Endothelial cell of umbilical vein (primary cell): ENCODE data around the gene ACSBG1. TPM values are rescaled to one million over a fixed set of nuclear protein-coding genes. Genes with fewer than 3 reads are reported as not detected.
A peak's percentile ranks its signal among the peaks of the same experiment; 100 is the strongest.

Experiments
- BruUV-seq: library from RNA; stranded (reverse); fragments of 400-500 nt; replicated peaks from 2 replicates; lab custom pipeline; 2021; lab: Mats Ljungman, UMichigan
- CTCF ChIA-PET: fragments of 300-600, 350-600 bp; sonication (Branson Sonifier 250); formaldehyde crosslinking; loops from one replicate; lab custom pipeline; 2021; ENCODE audit warnings: antibody characterized with exemption, inconsistent platforms; lab: Charles Lee
- POLR2A ChIA-PET: fragments of 300-600, 350-600 bp; sonication (Branson Sonifier 250); formaldehyde crosslinking; loops from one replicate; lab custom pipeline; 2021; ENCODE audit warnings: antibody characterized with exemption, inconsistent platforms; lab: Charles Lee
- DNase-seq: peaks from one replicate; pipeline ENCODE4 v3.0.0-alpha.2; 2011; ENCODE audit warnings: low read depth, low spot score
- FAIRE-seq: peaks from 2 replicates; lab custom pipeline; 2011; peaks lifted over from hg19 to GRCh38; lab: Jason Lieb, UNC
- H2AFZ ChIP-seq: 2 replicates; pipeline ENCODE4 v1.6.0; 2012; ENCODE audit warnings: low read depth, low read length, control low read depth, inconsistent platforms
- H3K27ac ChIP-seq: 2 replicates; pipeline ENCODE4 v1.5.1; 2011; ENCODE audit warnings: low read depth, mild to moderate bottlenecking, control low read depth, low read length, moderate library complexity; ENCODE audit not compliant: insufficient read depth
- H3K27me3 ChIP-seq, 2 experiments: 2 replicates each; pipeline versions ENCODE4 v1.6.0 to v1.6.1; 2011; ENCODE audit warnings: low read length in 2 of 2, mixed read lengths in 1 of 2; ENCODE audit not compliant: control insufficient read depth in 2 of 2, insufficient read depth in 2 of 2
- H3K36me3 ChIP-seq, 2 experiments: 2 replicates in 1 of 2; 3 replicates in 1 of 2; pipeline ENCODE4 v1.5.1; 2011; ENCODE audit warnings: low read length in 2 of 2, mild to moderate bottlenecking in 1 of 2, moderate library complexity in 1 of 2; ENCODE audit not compliant: control insufficient read depth in 2 of 2, insufficient read depth in 2 of 2; ENCODE audit errors: extremely low read depth in 1 of 2
- H3K4me1 ChIP-seq: 3 replicates; pipeline ENCODE4 v1.5.1; 2011; ENCODE audit warnings: mild to moderate bottlenecking, low read length; ENCODE audit not compliant: control insufficient read depth, insufficient read depth; ENCODE audit errors: extremely low read depth
- H3K4me2 ChIP-seq: 2 replicates; pipeline ENCODE4 v1.6.1; 2011; ENCODE audit warnings: low read length, control low read depth, mixed read lengths; ENCODE audit not compliant: insufficient read depth
- H3K4me3 ChIP-seq, 3 experiments: fragments of 200-600 bp in 1 of 3; sonication (generic), shearing (Covaris generic) in 1 of 3; replicated peaks in 1 of 3; 2 replicates each; pipeline ENCODE4 v1.5.1; 2011 to 2016; ENCODE audit warnings: control low read depth in 3 of 3, low read length in 3 of 3, mild to moderate bottlenecking in 2 of 3, inconsistent platforms in 1 of 3, low read depth in 1 of 3, moderate library complexity in 1 of 3; ENCODE audit not compliant: insufficient read depth in 1 of 3
- H3K79me2 ChIP-seq: 2 replicates; pipeline ENCODE4 v1.6.0; 2012; ENCODE audit warnings: low read length, inconsistent platforms; ENCODE audit not compliant: control insufficient read depth, insufficient read depth
- H3K9ac ChIP-seq: replicated peaks from 2 replicates; pipeline ENCODE3; 2011; ENCODE audit warnings: low read length, control low read depth; ENCODE audit not compliant: insufficient read depth; ENCODE audit errors: extremely low read depth
- H3K9me1 ChIP-seq: replicated peaks from 3 replicates; pipeline ENCODE4 v1.6.0; 2011; ENCODE audit warnings: mild to moderate bottlenecking, low read length; ENCODE audit not compliant: control insufficient read depth, insufficient read depth; ENCODE audit errors: extremely low read depth
- H3K9me3 ChIP-seq: replicated peaks from 2 replicates; pipeline ENCODE4 v1.5.1; 2012; ENCODE audit warnings: low read length, inconsistent platforms; ENCODE audit not compliant: control insufficient read depth, insufficient read depth
- H4K20me1 ChIP-seq: replicated peaks from 2 replicates; pipeline ENCODE3; 2011; ENCODE audit warnings: mild to moderate bottlenecking, low read length; ENCODE audit not compliant: control insufficient read depth, insufficient read depth; ENCODE audit errors: extremely low read depth
- CTCF ChIP-seq, 2 donors: IDR thresholded peaks; 1 replicate in 1 of 2; 2 replicates in 1 of 2; pipeline ENCODE4 v1.5.1; 2011; ENCODE audit warnings: low read length in 2 of 2, mild to moderate bottlenecking in 2 of 2, moderate library complexity in 2 of 2, control low read depth in 1 of 2, inconsistent platforms in 1 of 2, low read depth in 1 of 2; ENCODE audit not compliant: insufficient read depth in 1 of 2; ENCODE audit errors: extremely low read depth in 1 of 2
- EZH2 ChIP-seq: IDR thresholded peaks from 2 replicates; pipeline ENCODE4 v1.6.1; 2012; ENCODE audit warnings: borderline replicate concordance, low read depth, mild to moderate bottlenecking, moderate library complexity, low read length, inconsistent platforms; ENCODE audit not compliant: severe bottlenecking
- FOS ChIP-seq: IDR thresholded peaks from 2 replicates; pipeline ENCODE4 v1.6.1; 2011; ENCODE audit warnings: mild to moderate bottlenecking, low read length, moderate library complexity, borderline replicate concordance; ENCODE audit not compliant: insufficient read depth
- GATA2 ChIP-seq: IDR thresholded peaks from 2 replicates; pipeline ENCODE4 v1.7.0; 2011; ENCODE audit warnings: low read depth, mild to moderate bottlenecking, moderate library complexity, mixed read lengths, low read length; ENCODE audit not compliant: insufficient read length, insufficient read depth
- JUN ChIP-seq: IDR thresholded peaks from 2 replicates; pipeline ENCODE4 v1.6.1; 2011; ENCODE audit warnings: borderline replicate concordance, low read depth; ENCODE audit not compliant: insufficient read length, insufficient read depth
- MAX ChIP-seq: IDR thresholded peaks from 2 replicates; pipeline ENCODE4 v1.6.1; 2011; ENCODE audit not compliant: insufficient read depth, insufficient read length
- MYC ChIP-seq: IDR thresholded peaks from one replicate; pipeline ENCODE4 v1.6.1; 2011; ENCODE audit warnings: mild to moderate bottlenecking, low read depth, low read length
- POLR2A ChIP-seq: IDR thresholded peaks from 2 replicates; pipeline ENCODE4 v1.6.1; 2012; ENCODE audit warnings: low read depth, mild to moderate bottlenecking, control low read depth, low read length
- POLR2AphosphoS5 ChIP-seq: IDR thresholded peaks from 2 replicates; pipeline ENCODE4 v1.6.1; 2012; ENCODE audit warnings: low read depth, mild to moderate bottlenecking, control low read depth, low read length, moderate library complexity; ENCODE audit not compliant: insufficient read depth
- dilution Hi-C: fragments of 300-500 bp; cut with MboI; formaldehyde crosslinking; loops from one replicate; pipeline ENCODE4 v1.15.0; 2019; ENCODE audit warnings: low sequenced_read_pairs; ENCODE audit not compliant: extremely low pct_ligation_motif_present
- intact Hi-C: fragments of 100-400 bp; cut with micrococcal nuclease; formaldehyde crosslinking; loops from one replicate; pipeline ENCODE4 v1.10.0; 2022
- polyA plus RNA-seq, 4 experiments: library from polyadenylated mRNA; depleted of rRNA in 3 of 4; stranded (reverse) in 3 of 4; unstranded in 1 of 4; fragments of >200 nt; gene quantifications; 2 replicates each; pipeline versions ENCODE4 v1.2.1 to v1.2.3, GENCODE V29; 2011 to 2012; ENCODE audit warnings: missing spikeins in 1 of 4
- total RNA-seq: library from RNA; stranded (reverse); gene quantifications from 2 replicates; pipeline ENCODE4 v1.2.3, GENCODE V29; 2021

The ACSBG1 gene
- total and polyA plus RNA-seq, 2 donors (not counting 3 experiments of a cell fraction or from before 2014, with no cell fraction given) = not detected

GRCh38 chr15:78177447-78177873 is 56.9 kb downstream of the ACSBG1 start:
- peak; percentile 69 for FAIRE-seq

GRCh38 chr15:78175330-78175729 is 59.0 kb downstream of the ACSBG1 start:
- BruUV-seq = no TSS peak
- Histone ChIP-seq H3K27me3 (no peaks in the 10 kb centered on the region), H3K4me3 (no peak overlapping the region), H3K27ac (no peak overlapping the region), H3K4me1 (no peaks in the 10 kb centered on the region), H3K9ac (no peak overlapping the region), H3K36me3 (no peaks in the 10 kb centered on the region), H2AFZ (no peak overlapping the region), H3K79me2 (no peaks in the 10 kb centered on the region), H3K9me3 (no peaks in the 10 kb centered on the region), H4K20me1 (no peaks in the 10 kb centered on the region), H3K9me1 (no peaks in the 10 kb centered on the region), H3K4me2 (no peak overlapping the region)
- TF ChIP-seq MAX = no peak
- no peak for TF ChIP-seq FOS
- no peak for TF ChIP-seq CTCF (IDR thresholded peaks at IDR 0.05; ENCODE audit: extremely low read depth in 1 of 2, insufficient read depth in 1 of 2, low read depth in 1 of 2, low read length in 2 of 2)
- TF ChIP-seq POLR2AphosphoS5 = no peak
- TF ChIP-seq JUN = no peak
- no peak for TF ChIP-seq POLR2A
- no peak for TF ChIP-seq MYC
- no peak for TF ChIP-seq EZH2
- TF ChIP-seq GATA2 = no peak
- CTCF ChIA-PET = interaction anchor here (0.7 to 5.8 kb wide), 2 partner anchors 9 to 65 kb away, joined by 4 to 57 read pairs; no protein-coding TSS in a partner anchor
- dilution Hi-C loops (no loop called here), intact Hi-C loops (no loop called here)
- DNase-seq (no peak), FAIRE-seq (no peak)
- POLR2A ChIA-PET = no interaction called here

More at GRCh38 chr15:78177447-78177873, 56.9 kb downstream of the ACSBG1 start:
- intact Hi-C loops (loop anchor here (1.0 kb wide), 1 partner anchor 64 kb away; no protein-coding TSS in a partner anchor), dilution Hi-C loops (no loop called here)
- Histone ChIP-seq H2AFZ (no peak overlapping the region), H3K4me3 (no peak overlapping the region), H3K27me3 (no peaks in the 10 kb centered on the region), H3K79me2 (no peaks in the 10 kb centered on the region), H3K36me3 (no peaks in the 10 kb centered on the region), H3K27ac (no peak overlapping the region), H3K9me3 (no peaks in the 10 kb centered on the region), H3K4me2 (no peak overlapping the region), H3K9me1 (no peaks in the 10 kb centered on the region), H3K4me1 (no peaks in the 10 kb centered on the region), H4K20me1 (no peaks in the 10 kb centered on the region), H3K9ac (no peak overlapping the region)
- CTCF ChIA-PET = interaction anchor here (0.7 to 5.8 kb wide), 8 partner anchors 12 to 219 kb away, joined by 3 to 57 read pairs (median 4); partner anchors contain the start of gene CIB2
- TF ChIP-seq CTCF (IDR thresholded peaks at IDR 0.05; ENCODE audit: extremely low read depth in 1 of 2, insufficient read depth in 1 of 2, low read depth in 1 of 2, low read length in 2 of 2) (peak; percentile 53 to 70), POLR2A (no peak)
- POLR2A ChIA-PET = no interaction called here
- BruUV-seq = no TSS peak
- DNase-seq = peak; percentile 26
